Gastrocnemius medialis (tissue), 4 donors: ENCODE measurements around the gene CFAP92. TPM values are rescaled to one million over a fixed set of nuclear protein-coding genes. Genes with fewer than 3 reads are reported as not detected.

ENCODE experiments used
- ATAC-seq, 2 donors: fragments of 150-250 bp; one replicate each; pipeline ENCODE4 v1.9.1; 2016
- DNase-seq, 2 donors: peaks; one replicate each; pipeline ENCODE4 v3.0.0-alpha.2; 2019
- H3K27ac ChIP-seq, 4 donors: fragments of 200-600 bp; sonication (generic); 1 replicate in 1 of 4; 2 replicates in 3 of 4; pipeline ENCODE4 v1.5.1; 2016 to 2018; ENCODE audit warnings: mild to moderate bottlenecking in 2 of 4, moderate library complexity in 1 of 4
- H3K27me3 ChIP-seq, 3 donors: fragments of 200-600 bp; sonication (generic) in 2 of 3; 1 replicate in 1 of 3; 2 replicates in 2 of 3; pipeline versions ENCODE4 v1.5.1 to v1.6.0; 2016 to 2019; ENCODE audit warnings: mild to moderate bottlenecking in 1 of 3, moderate library complexity in 1 of 3
- H3K36me3 ChIP-seq, 2 donors: fragments of 200-600 bp; sonication (generic) in 1 of 2; one replicate each; pipeline ENCODE4 v1.5.1; 2017 to 2018
- H3K4me1 ChIP-seq, 2 donors: fragments of 200-600 bp; sonication (generic) in 1 of 2; one replicate each; pipeline ENCODE4 v1.5.1; 2016 to 2017; ENCODE audit warnings: mild to moderate bottlenecking in 2 of 2
- H3K4me3 ChIP-seq, 4 donors: fragments of 200-600 bp; sonication (generic) in 3 of 4; 1 replicate in 1 of 4; 2 replicates in 3 of 4; pipeline ENCODE4 v1.5.1; 2016 to 2019; ENCODE audit warnings: mild to moderate bottlenecking in 2 of 4
- H3K9me3 ChIP-seq, 3 donors: fragments of 200-600 bp; sonication (generic) in 2 of 3; 1 replicate in 1 of 3; 2 replicates in 2 of 3; pipeline ENCODE4 v1.5.1; 2016 to 2019
- CTCF ChIP-seq, 5 experiments: fragments of 450-650 bp in 3 of 5; fragments of 200-600 bp in 2 of 5; sonication (generic) in 2 of 5; IDR thresholded peaks in 4 of 5; conservative IDR thresholded peaks in 1 of 5; 1 replicate in 4 of 5; 2 replicates in 1 of 5; pipeline ENCODE4 v1.5.1; 2016 to 2019; ENCODE audit warnings: antibody characterized with exemption in 5 of 5, mild to moderate bottlenecking in 3 of 5, moderate library complexity in 3 of 5
- POLR2A ChIP-seq, 2 donors: fragments of 450-650 bp; IDR thresholded peaks; one replicate each; pipeline ENCODE4 v1.6.1; 2017; ENCODE audit warnings: antibody characterized with exemption in 2 of 2, mild to moderate bottlenecking in 2 of 2, moderate library complexity in 2 of 2
- in situ Hi-C, 4 donors: fragments of 200-750 bp; cut with MboI; loops; one replicate each; pipeline versions ENCODE4 v1.15.0 to v1.8.0; 2017; ENCODE audit warnings: low sequenced_read_pairs in 4 of 4
- intact Hi-C: fragments of 100-400 bp; cut with DNase I; formaldehyde crosslinking; loops from one replicate; pipeline ENCODE4 v1.15.1; 2023; ENCODE audit warnings: low total_unique reads
- total RNA-seq, 4 donors: library from RNA; depleted of rRNA; stranded (reverse); fragments of >200 nt; gene quantifications; one replicate each; pipeline versions ENCODE4 v1.1.0 to v1.2.3, GENCODE V29; 2016

The CFAP92 gene
- total RNA-seq, 4 donors from 2014 or later: 0.07 to 0.34 (median 0.20) TPM; not detected in 1

GRCh38 chr3:129031476-129032215 lies 37.8 kb upstream of the CFAP92 start:
- Histone ChIP-seq H3K27ac (no peak overlapping the region), H3K9me3 (no peaks in the 10 kb centered on the region), H3K27me3 (no peaks in the 10 kb centered on the region), H3K4me1 (peaks cover under 1 to 3% of the 10 kb centered on the region in 2 donors), H3K36me3 (no peaks in the 10 kb centered on the region), H3K4me3 (no peak overlapping the region)
- no peak for ATAC-seq
- in situ Hi-C loops (no loop called here), intact Hi-C loops (no loop called here)
- TF ChIP-seq POLR2A (IDR thresholded peaks at IDR 0.05): no peak
- TF ChIP-seq CTCF (IDR thresholded peaks at IDR 0.05 in 4 of 5, conservative IDR thresholded peaks at IDR 0.05 in 1 of 5): no peak
- no peak for DNase-seq

- Histone ChIP-seq H3K36me3 (no peaks in the 10 kb centered on the region), H3K4me1 (peaks cover 11 to 13% of the 10 kb centered on the region in 2 donors), H3K4me3 (no peak overlapping the region), H3K27ac (no peak overlapping the region), H3K9me3 (no peaks in the 10 kb centered on the region), H3K27me3 (no peaks in the 10 kb centered on the region)
- TF ChIP-seq CTCF (IDR thresholded peaks at IDR 0.05 in 4 of 5, conservative IDR thresholded peaks at IDR 0.05 in 1 of 5) (no peak), POLR2A (IDR thresholded peaks at IDR 0.05) (no peak)
- intact Hi-C loops (no loop called here), in situ Hi-C loops (no loop called here)
- ATAC-seq (no peak), DNase-seq (no peak)
These were observed 36.7 kb upstream of the CFAP92 start for GRCh38 chr3:129030611-129031010.

DNA sequence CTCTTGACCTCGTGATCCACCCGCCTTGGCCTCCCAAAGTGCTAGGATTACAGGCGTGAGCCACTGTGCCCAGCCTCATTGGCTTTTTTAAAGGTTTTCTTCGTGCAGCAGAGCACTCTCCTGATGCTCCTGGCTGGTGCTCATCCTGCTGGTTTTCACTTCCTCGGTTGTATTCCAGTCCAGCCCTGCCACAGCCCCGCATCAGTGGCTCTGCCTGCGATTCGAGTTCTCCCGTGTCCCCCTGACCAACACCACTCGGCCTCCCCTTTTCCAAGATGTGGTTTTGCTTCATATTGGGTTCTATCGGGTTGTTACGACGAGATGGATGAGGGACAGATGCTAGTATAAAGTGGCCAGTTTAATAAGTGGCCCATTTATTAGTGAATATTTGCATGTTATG lies 35.0 kb upstream of the CFAP92 start:
- Histone ChIP-seq H3K36me3 (no peaks in the 10 kb centered on the region), H3K9me3 (no peaks in the 10 kb centered on the region), H3K27ac (no peak overlapping the region), H3K4me3 (no peak overlapping the region), H3K4me1 (peaks cover 17 to 18% of the 10 kb centered on the region in 2 donors), H3K27me3 (no peaks in the 10 kb centered on the region)
- TF ChIP-seq POLR2A (IDR thresholded peaks at IDR 0.05) (no peak), CTCF (IDR thresholded peaks at IDR 0.05 in 4 of 5, conservative IDR thresholded peaks at IDR 0.05 in 1 of 5) (no peak)
- in situ Hi-C loops: no loop called here
- DNase-seq (no peak), ATAC-seq (no peak)
- intact Hi-C loops: no loop called here

DNA sequence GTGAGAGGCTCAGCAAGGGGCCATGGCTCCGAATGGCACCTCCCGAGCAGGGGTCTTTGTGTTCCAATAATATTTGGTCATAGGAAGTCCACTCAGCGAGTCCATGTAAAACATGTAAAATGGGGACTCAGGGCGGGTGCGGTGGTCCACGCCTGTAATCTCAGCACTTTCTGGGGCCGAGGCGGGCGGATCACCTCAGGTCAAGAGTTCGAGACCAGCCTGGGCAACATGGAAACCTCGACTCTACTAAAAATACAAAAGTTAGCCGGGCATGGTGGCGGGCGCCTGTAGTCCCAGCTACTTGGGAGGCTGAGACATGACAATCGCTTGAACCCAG lies 33.6 kb upstream of the CFAP92 start:
- in situ Hi-C loops: no loop called here
- peak overlapping the region; percentile 52 to 72 (median 60) for H3K27ac ChIP-seq
- H3K4me1 ChIP-seq: peaks cover 17 to 20% of the 10 kb centered on the region in 2 donors
- intact Hi-C loops: no loop called here
- peak overlapping the region; percentile 44 to 67 (median 52) for H3K4me3 ChIP-seq
- no peak for DNase-seq
- H3K27me3 ChIP-seq: no peaks in the 10 kb centered on the region
- H3K9me3 ChIP-seq: no peaks in the 10 kb centered on the region
- no peak for ATAC-seq
- no peak for TF ChIP-seq POLR2A (IDR thresholded peaks at IDR 0.05)
- TF ChIP-seq CTCF (IDR thresholded peaks at IDR 0.05 in 4 of 5, conservative IDR thresholded peaks at IDR 0.05 in 1 of 5): peak in 1 of 5 experiments; percentile 5
- no peaks in the 10 kb centered on the region for H3K36me3 ChIP-seq
